Activated CD8-positive, alpha-beta T cell treated with anti-CD3 and anti-CD28 coated beads, Interleukin-2, amount 10 ng/mL, durations not matched to agents 7 days and 5 days (primary cell): ENCODE measurements around the gene TMBIM1. TPM values are rescaled to one million over a fixed set of nuclear protein-coding genes. Genes with fewer than 3 reads are reported as not detected.

ENCODE experiments used
- ATAC-seq: fragments of 150-1000 bp; cut with Tn5 transposase; one replicate; pipeline ENCODE4 v1.10.0; 2021; ENCODE audit warnings: moderate library complexity
- CTCF ChIA-PET: fragments of 350-600 bp; sonication (Branson Sonifier 250); formaldehyde crosslinking; loops from one replicate; lab custom pipeline; 2021; ENCODE audit warnings: antibody characterized with exemption; lab: Charles Lee
- POLR2A ChIA-PET: fragments of 350-600 bp; sonication (Branson Sonifier 250); formaldehyde crosslinking; loops from one replicate; lab custom pipeline; 2021; ENCODE audit warnings: antibody characterized with exemption; lab: Charles Lee
- DNase-seq: peaks from one replicate; pipeline ENCODE4 v3.0.0-alpha.2; 2020
- H3K27ac Mint-ChIP-seq: one replicate; pipeline ENCODE4 v1.8.0; 2021; ENCODE audit warnings: mild to moderate bottlenecking, mixed read lengths
- H3K27me3 Mint-ChIP-seq: one replicate; pipeline ENCODE4 v1.8.0; 2021; ENCODE audit warnings: low read depth, mixed read lengths
- H3K36me3 Mint-ChIP-seq: one replicate; pipeline ENCODE4 v1.8.0; 2021; ENCODE audit warnings: low read depth, mixed read lengths
- H3K4me1 Mint-ChIP-seq: one replicate; pipeline ENCODE4 v1.8.0; 2021; ENCODE audit warnings: low read depth, mixed read lengths
- H3K4me3 Mint-ChIP-seq: one replicate; pipeline ENCODE4 v1.8.0; 2021; ENCODE audit warnings: mild to moderate bottlenecking, mixed read lengths
- H3K9me3 Mint-ChIP-seq: one replicate; pipeline ENCODE4 v1.8.0; 2022; ENCODE audit warnings: mixed read lengths; ENCODE audit not compliant: insufficient read depth
- total RNA-seq, 2 experiments: library from RNA; stranded (reverse); gene quantifications; one replicate each; pipeline ENCODE4 v1.2.3, GENCODE V29; 2021

TMBIM1 gene
- total RNA-seq, 2 experiments from 2014 or later: 52.9 to 58.9 TPM

DNA sequence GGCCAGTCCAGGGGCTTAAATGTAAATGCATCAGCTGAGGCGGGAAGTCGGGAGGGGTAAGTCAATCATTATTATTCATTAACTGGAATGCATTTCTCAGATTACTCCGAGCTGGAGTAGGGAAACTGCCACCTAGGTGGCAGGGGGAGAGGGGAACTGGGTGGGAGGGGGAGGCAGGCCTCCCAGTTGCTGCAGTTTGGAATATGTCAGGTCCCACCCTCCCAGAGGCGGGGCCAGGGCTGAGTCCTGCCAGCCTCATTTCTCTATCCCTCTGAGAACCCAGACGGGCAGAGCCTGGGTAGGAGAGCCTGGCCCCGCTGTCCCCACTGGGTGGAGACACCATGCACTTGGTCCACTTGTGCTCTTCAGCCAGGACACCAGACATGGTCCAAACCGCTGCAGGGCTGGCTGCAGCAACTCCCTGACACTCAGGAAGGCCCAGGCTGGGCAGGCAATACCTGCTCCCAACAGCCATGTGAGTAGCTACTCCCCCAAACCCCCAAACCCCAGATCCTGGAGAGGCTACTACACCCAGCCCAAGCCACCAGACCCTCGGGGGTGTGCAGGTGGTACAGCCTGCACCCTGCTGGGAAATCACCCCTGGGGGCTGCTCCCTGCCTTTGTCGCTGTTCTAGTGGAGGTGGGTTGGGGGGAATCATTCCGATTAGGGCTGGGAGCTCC is 31.4 kb downstream of the TMBIM1 start, which contains the start of gene GPBAR1:
GPBAR1 (plus strand) TSS at position 274 of the 681 bp plus-strand sequence. CDS start 1,710 bp downstream, outside the sequence.
- H3K4me3 Mint-ChIP-seq: no peak within 1 kb of the TSS
- no peaks in the 10 kb centered on the region for H3K9me3 Mint-ChIP-seq
- H3K27ac Mint-ChIP-seq: peak within 1 kb of the TSS; percentile 63
- ChIA-PET CTCF (interaction anchor here (1.7 kb wide), 1 partner anchor 9 kb away, joined by 5 read pairs; the partner anchor contains the start of genes AAMP and PNKD), POLR2A (interaction anchor here (0.7 kb wide), 1 partner anchor 40 kb away, joined by 4 read pairs; no protein-coding TSS in a partner anchor)
- peaks cover 23% of the 10 kb centered on the region for H3K36me3 Mint-ChIP-seq
- H3K27me3 Mint-ChIP-seq: no peaks in the 10 kb centered on the region
- ATAC-seq: no peak
- H3K4me1 Mint-ChIP-seq: peaks cover 32% of the 10 kb centered on the region
- no peak for DNase-seq

GRCh38 chr2:218260166-218260565 is 32.1 kb downstream of the TMBIM1 start:
- ChIA-PET POLR2A (interaction anchor here (0.6 kb wide), 1 partner anchor 365 kb away, joined by 4 read pairs; no protein-coding TSS in a partner anchor), CTCF (interaction anchor here (1.7 kb wide), 1 partner anchor 10 kb away, joined by 5 read pairs; the partner anchor contains the start of genes AAMP and PNKD)
- no peaks in the 10 kb centered on the region for H3K27me3 Mint-ChIP-seq
- H3K9me3 Mint-ChIP-seq: no peaks in the 10 kb centered on the region
- no peak overlapping the region for H3K4me3 Mint-ChIP-seq
- peak overlapping the region; percentile 22 for H3K27ac Mint-ChIP-seq
- H3K36me3 Mint-ChIP-seq: peaks cover 29% of the 10 kb centered on the region
- DNase-seq (no peak), ATAC-seq (no peak)
- H3K4me1 Mint-ChIP-seq: peaks cover 33% of the 10 kb centered on the region

- Mint-ChIP-seq H3K9me3 (no peaks in the 10 kb centered on the region), H3K27me3 (no peaks in the 10 kb centered on the region), H3K4me1 (peaks cover 30% of the 10 kb centered on the region), H3K36me3 (peaks cover 36% of the 10 kb centered on the region), H3K4me3 (no peak overlapping the region), H3K27ac (peak overlapping the region; percentile 47)
- no peak for ATAC-seq
- CTCF ChIA-PET: interaction anchor here (0.8 to 2.9 kb wide), 3 partner anchors 11 to 33 kb away, joined by 3 to 43 read pairs (median 4); partner anchors contain the start of genes AAMP and PNKD
- DNase-seq: no peak
- POLR2A ChIA-PET: interaction anchor here (0.6 kb wide), 1 partner anchor 366 kb away, joined by 4 read pairs; no protein-coding TSS in a partner anchor
Observed at GRCh38 chr2:218259099-218259961, 33.0 kb downstream of the TMBIM1 start.

DNA sequence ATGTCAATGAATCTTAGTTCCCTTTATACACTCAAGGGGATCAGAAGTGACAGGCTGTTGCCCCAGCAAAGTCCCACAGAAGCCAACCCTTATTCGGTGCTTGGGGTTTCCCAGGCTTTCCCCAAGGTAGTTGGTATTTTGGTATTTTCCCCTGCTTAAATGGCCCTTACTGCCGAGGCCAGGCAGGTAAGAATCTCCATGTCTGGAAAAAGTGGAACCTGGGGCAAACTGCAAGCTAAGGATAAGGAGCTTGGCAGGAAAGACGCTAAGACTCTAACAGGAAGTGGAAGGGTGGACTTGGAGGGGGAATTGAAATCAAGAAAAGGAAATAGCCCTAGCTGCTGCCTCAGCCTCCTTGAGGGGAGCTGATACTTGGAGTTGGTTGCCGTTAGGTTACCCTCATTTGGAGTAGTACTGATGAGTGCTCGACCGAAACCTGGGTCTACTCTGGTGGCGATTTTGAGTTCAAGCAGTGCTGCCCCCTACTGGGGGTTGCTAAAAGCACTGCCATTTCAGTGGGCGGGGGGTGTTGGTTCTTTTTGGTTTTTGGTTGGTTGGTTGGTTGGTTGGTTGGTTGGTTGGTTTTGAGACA is 34.8 kb downstream of the TMBIM1 start:
- ATAC-seq: peak; percentile 61
- Mint-ChIP-seq H3K9me3 (no peaks in the 10 kb centered on the region), H3K27ac (peak overlapping the region; percentile 88), H3K4me1 (peaks cover 22% of the 10 kb centered on the region), H3K27me3 (no peaks in the 10 kb centered on the region), H3K4me3 (peak overlapping the region; percentile 50), H3K36me3 (peaks cover 46% of the 10 kb centered on the region)
- ChIA-PET CTCF (interaction anchor here (0.6 to 2.9 kb wide), 30 partner anchors 10 to 414 kb away, joined by 3 to 43 read pairs (median 4); partner anchors contain the start of genes AAMP, ARPC2, PNKD and RNF25), POLR2A (interaction anchor here (0.8 to 1.9 kb wide), 7 partner anchors 10 to 35 kb away, joined by 3 to 7 read pairs (median 4); partner anchors contain the start of genes AAMP and PNKD)
- DNase-seq: peak; percentile 76

GRCh38 chr2:218256612-218257350 is 35.5 kb downstream of the TMBIM1 start:
- ATAC-seq (no peak), DNase-seq (no peak)
- peaks cover 22% of the 10 kb centered on the region for H3K4me1 Mint-ChIP-seq
- H3K9me3 Mint-ChIP-seq: no peaks in the 10 kb centered on the region
- peak overlapping the region; percentile 88 for H3K27ac Mint-ChIP-seq
- no peaks in the 10 kb centered on the region for H3K27me3 Mint-ChIP-seq
- POLR2A ChIA-PET: interaction anchor here (0.7 to 1.9 kb wide), 8 partner anchors 9 to 48 kb away, joined by 3 to 7 read pairs (median 4); partner anchors contain the start of genes AAMP and PNKD
- H3K4me3 Mint-ChIP-seq: no peak overlapping the region
- CTCF ChIA-PET: interaction anchor here (0.6 to 3.1 kb wide), 31 partner anchors 10 to 415 kb away, joined by 3 to 43 read pairs (median 5); partner anchors contain the start of genes AAMP, ARPC2, PNKD and RNF25
- peaks cover 53% of the 10 kb centered on the region for H3K36me3 Mint-ChIP-seq

DNA sequence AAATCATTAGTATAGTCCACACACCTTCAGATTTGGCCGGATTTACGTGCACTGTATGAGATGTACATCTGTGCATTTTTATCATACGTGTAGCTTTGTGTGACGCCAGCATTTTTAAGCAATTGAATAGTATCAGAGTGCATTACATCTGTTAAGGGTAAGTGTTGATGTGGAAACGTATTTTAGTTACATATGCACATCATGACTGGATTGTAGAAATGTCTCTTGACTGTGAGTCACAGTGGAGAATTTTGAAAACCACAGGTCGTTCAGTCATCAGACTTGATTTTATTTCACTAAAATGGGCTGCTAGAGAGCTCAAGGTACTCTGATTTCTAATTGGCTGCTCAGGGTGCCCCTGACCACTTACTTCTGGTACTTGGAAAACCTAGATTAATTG is 36.9 kb downstream of the TMBIM1 start:
- H3K36me3 Mint-ChIP-seq: peaks cover 65% of the 10 kb centered on the region
- no peaks in the 10 kb centered on the region for H3K27me3 Mint-ChIP-seq
- peaks cover 24% of the 10 kb centered on the region for H3K4me1 Mint-ChIP-seq
- no peaks in the 10 kb centered on the region for H3K9me3 Mint-ChIP-seq
- DNase-seq (no peak), ATAC-seq (no peak)
- POLR2A ChIA-PET: interaction anchor here (1.1 to 1.2 kb wide), 2 partner anchors 26 to 68 kb away, joined by 3 read pairs; no protein-coding TSS in a partner anchor
- CTCF ChIA-PET: interaction anchor here (1.1 to 3.1 kb wide), 6 partner anchors 10 to 87 kb away, joined by 3 to 14 read pairs (median 8); partner anchors contain the start of genes AAMP and PNKD
- H3K4me3 Mint-ChIP-seq: no peak overlapping the region
- H3K27ac Mint-ChIP-seq: no peak overlapping the region

DNA sequence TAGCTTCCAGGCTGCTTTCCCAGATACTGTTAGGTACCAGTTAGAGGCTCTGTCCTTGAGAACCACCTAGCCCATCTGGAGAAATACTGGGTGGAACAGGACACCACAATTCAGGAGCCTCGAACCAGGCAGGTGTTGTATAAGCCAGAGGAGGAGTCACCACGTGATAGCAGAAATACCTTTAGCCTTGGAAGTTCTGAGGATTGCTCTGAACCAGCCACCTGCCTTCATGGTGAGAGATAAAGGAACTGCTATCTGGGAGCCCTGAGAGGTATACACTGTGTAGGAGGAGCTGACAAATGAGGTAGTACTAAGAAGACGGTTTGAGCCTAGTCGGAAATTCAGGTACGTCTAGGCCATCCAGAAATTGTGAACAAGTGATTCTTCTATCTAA is 39.1 kb downstream of the TMBIM1 start:
- DNase-seq: no peak

DNA sequence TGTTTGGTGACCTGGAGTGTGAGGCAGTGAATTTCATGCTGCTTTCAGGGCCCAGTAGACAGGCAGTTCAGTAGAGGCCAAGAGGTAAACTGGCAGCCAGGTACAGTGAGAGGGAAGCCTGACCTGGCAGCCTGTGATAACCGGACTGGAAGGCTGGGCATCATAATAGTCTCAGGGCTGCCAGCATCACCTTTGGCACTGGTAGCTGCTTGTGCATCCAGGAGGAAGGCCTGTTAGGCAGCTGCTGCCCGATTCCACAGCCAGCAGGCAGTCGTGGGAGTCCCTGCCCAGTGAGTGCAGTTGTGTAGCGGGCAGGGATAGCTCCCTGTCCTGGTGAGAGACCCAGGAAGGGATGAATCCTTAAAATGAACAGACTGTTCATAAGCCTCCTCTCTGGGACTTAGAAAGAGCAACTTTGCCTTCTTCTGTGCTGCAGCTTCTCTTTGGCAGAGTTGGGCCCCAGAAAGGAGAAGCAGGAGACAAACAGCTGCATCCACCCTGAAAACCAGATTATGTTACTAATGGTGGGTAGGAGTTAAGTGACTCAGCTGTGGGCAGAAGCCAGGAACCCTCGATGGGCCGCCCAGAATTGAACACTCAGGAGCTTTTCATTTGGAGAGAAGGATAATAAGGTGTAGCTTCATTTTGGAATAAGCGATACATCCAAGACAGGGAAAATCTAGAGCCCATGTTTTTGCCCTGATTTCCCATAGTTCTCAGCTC is 39.6 kb downstream of the TMBIM1 start:
- no peaks in the 10 kb centered on the region for H3K9me3 Mint-ChIP-seq
- peaks cover 86% of the 10 kb centered on the region for H3K36me3 Mint-ChIP-seq
- peaks cover 12% of the 10 kb centered on the region for H3K4me1 Mint-ChIP-seq
- ChIA-PET POLR2A (interaction anchor here (0.6 to 1.5 kb wide), 4 partner anchors 8 to 26 kb away, joined by 3 to 4 read pairs (median 3); no protein-coding TSS in a partner anchor), CTCF (interaction anchor here (1.5 to 1.8 kb wide), 2 partner anchors 17 to 85 kb away, joined by 4 to 6 read pairs; partner anchors contain the start of genes AAMP, CXCR1 and PNKD)
- no peaks in the 10 kb centered on the region for H3K27me3 Mint-ChIP-seq
- no peak overlapping the region for H3K4me3 Mint-ChIP-seq
- ATAC-seq: no peak
- peak overlapping the region; percentile 55 for H3K27ac Mint-ChIP-seq
- DNase-seq: no peak

More for the DNA sequence above, 39.1 kb downstream of the TMBIM1 start:
- H3K27me3 Mint-ChIP-seq: no peaks in the 10 kb centered on the region
- no peak overlapping the region for H3K27ac Mint-ChIP-seq
- no peaks in the 10 kb centered on the region for H3K9me3 Mint-ChIP-seq
- ChIA-PET POLR2A (interaction anchor here (0.6 to 1.5 kb wide), 5 partner anchors 8 to 27 kb away, joined by 3 to 4 read pairs (median 3); no protein-coding TSS in a partner anchor), CTCF (interaction anchor here (0.8 to 3.1 kb wide), 5 partner anchors 12 to 86 kb away, joined by 4 to 10 read pairs (median 5); partner anchors contain the start of gene CXCR1)
- peaks cover 13% of the 10 kb centered on the region for H3K4me1 Mint-ChIP-seq
- H3K4me3 Mint-ChIP-seq: no peak overlapping the region
- H3K36me3 Mint-ChIP-seq: peaks cover 83% of the 10 kb centered on the region
- ATAC-seq: no peak

DNA sequence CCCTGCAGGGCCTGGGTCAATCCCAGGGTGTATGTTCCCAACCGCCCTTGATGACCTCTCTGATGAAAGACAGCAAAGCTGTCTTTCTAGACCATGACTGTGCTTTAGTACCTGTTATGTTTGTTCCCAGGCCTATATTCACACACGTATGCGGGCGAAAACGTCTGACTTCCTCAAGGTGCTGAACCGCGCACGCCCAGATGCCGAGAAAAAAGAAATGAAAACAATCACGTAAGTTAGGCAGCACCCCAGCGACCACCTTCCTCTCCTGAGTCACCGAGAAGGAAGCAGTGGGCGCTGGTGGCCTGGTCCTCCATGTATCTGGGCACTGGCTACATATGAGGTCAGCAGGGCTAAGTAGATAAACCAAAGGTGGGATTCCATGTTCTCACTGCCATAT is 42.6 kb downstream of the TMBIM1 start:
- Mint-ChIP-seq H3K9me3 (no peaks in the 10 kb centered on the region), H3K36me3 (peaks cover 91% of the 10 kb centered on the region), H3K27me3 (no peaks in the 10 kb centered on the region), H3K27ac (no peak overlapping the region), H3K4me1 (peaks cover 7% of the 10 kb centered on the region), H3K4me3 (no peak overlapping the region)
- ATAC-seq: no peak
- CTCF ChIA-PET: no interaction called here
- POLR2A ChIA-PET: interaction anchor here (1.0 kb wide), 1 partner anchor 12 kb away, joined by 3 read pairs; no protein-coding TSS in a partner anchor
- DNase-seq: no peak
